NCI-H345 (cell line): ENCODE measurements around the gene BPIFB4.
"Not testable (repeated sequence)": the region's sequence is repeated elsewhere in the genome, so short reads cannot be mapped to it uniquely, and the experiment has no call there.

ENCODE experiments used
- DNase-seq: peaks from one replicate; lab custom pipeline; 2025; lab: John Stamatoyannopoulos, UW

The BPIFB4 gene

DNA sequence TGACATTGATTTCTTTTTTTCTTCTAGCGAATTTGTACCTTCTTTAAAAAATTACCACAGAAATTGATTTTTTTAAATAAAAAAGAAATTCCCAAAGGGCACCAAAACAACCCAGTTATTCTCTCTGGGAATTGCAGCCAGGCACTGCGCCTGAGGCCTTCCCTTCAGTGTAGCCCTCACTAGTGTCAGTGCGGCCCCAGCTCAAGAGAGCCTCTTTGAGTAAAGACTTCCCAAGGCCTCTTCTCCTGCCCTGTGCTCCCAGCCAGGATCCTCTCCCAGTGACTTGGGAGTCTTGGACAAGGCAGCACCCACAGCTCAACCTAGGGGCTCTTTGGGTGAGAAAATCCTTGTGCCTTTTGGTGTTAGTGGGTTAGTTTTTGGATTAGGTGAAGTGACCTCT lies 41.5 kb downstream of the BPIFB4 start:
- no peak for DNase-seq

DNA sequence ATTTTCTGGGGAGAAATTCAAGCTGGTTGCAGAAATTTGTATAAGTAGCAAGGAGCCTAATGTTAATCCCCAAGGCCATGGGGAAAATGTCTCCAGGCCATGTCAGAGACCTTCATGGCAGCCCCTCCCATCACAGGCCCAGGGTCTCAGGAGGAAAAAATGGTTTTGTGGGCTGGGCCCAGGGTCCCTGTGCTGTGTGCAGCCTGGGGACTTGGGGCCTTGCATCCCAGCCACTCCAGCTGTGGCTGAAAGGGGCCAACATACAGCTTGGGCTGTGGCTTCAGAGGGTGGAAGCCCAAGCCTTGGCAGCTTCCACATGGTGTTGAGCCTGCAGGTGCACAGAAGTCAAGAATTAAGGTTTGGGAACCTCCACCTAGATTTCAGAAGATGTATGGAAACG lies 42.9 kb downstream of the BPIFB4 start:
- DNase-seq, result not testable (repeated sequence)

DNA sequence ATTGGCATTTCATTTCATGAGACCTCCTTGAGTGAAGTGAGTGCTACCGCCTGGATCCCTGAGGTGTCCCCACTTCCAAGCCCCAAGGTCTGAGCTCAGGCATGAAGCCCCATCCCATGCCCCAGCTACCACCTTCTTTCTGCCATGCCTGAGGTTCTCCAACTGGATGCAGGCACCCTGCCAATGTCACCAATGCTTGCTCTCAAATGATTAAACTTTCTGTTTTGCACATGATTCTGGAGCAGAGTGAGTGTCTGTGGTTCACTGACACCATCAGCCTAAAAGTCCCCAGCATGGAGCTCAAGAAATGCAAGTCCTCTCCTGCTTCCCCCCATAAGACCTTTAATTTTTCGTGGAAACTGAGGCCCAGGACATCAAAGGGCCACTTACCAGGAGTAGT lies 44.8 kb downstream of the BPIFB4 start:
- DNase-seq, result no peak

DNA sequence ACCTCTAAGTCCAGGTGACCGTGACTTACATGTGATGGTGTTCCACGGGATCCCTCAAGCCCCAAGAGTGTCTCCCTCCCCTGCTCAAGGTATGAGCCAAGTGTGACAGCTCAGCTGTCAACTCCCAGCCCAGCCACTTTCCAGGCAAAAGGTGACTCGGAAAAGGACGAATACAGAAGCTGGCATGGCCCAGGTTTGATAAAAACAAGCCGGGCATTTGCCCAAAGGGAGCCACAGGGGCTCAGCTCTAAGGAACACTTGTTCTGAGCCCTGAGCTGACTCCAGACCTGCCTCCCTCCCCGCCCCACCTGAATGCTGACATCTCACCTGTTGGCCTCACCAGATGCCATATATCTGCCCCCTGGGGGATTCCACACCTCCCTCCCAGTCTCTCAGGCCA lies 45.6 kb downstream of the BPIFB4 start:
- DNase-seq, result no peak

DNA sequence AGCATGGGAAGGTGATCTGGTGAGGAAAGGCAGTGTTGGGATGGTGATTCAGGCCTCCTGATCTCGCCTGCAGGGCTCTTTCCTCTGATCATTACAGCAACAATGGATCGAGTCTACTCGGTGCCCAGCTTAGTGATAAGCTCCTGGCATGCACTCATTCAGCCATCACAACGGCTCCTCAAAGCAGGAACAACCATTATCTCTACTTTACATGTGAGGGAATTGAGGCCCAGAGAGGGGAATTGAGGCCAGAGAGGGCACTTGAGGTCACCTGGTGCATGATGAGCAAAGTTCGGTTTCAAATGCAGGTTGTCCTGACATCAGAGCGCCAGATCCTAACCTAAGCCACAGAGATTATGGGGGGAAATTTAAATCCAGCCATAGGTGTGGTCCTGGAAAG lies 46.5 kb downstream of the BPIFB4 start:
- no peak for DNase-seq

DNA sequence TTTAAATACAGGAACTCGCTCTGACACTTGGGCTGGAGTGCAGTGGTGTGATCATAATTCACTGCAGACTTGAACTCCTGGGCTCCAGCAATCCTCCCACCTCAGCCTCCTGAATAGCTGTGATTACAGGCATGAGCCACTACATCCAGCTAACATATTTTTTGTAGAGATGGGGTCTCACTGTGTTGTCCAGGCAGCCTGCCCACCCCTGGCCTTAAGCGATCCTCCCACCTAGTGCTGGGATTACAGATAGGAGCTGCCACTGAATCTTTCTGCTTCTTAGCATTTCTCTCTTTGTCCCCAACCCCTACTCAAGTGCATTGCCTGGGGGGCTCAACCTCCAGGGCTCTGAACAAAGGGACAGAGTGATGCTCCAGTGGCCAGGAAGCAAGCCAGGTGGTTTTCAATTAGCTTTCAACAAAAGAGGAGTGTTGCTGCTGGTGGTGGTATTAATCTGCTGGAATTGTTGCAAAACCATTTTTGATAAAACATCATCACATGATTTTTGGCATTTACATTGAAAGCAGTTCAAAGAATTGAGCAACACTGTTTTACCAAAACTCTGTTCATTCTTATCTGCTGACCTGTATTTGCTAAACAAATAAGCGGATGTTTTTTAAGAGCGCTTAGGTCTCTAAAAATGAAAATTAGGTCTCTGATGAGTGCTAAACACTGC lies 48.1 kb downstream of the BPIFB4 start:
- no peak for DNase-seq

DNA sequence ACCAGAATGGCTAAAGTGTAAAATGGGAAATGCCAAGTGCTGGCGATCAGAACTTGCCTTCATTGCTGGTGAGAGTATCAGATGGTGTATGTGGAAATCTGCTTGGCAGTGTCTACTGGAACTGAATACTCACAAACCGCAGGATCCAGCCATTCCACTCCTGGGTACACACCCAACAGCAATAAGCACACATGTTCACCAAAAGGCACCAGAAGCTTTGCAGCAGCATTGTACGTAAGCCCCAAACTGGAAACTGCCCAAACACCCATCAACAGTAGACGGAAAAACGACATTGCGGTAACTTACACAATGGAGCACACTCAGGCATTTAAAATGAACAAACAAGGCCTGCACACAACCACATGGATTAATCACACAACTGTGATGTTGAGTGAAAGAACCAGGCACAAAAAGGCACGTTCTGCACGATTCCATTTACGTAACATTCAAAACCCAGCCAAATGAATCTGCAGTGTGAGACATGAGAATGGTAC lies 51.2 kb downstream of the BPIFB4 start:
- no peak for DNase-seq

DNA sequence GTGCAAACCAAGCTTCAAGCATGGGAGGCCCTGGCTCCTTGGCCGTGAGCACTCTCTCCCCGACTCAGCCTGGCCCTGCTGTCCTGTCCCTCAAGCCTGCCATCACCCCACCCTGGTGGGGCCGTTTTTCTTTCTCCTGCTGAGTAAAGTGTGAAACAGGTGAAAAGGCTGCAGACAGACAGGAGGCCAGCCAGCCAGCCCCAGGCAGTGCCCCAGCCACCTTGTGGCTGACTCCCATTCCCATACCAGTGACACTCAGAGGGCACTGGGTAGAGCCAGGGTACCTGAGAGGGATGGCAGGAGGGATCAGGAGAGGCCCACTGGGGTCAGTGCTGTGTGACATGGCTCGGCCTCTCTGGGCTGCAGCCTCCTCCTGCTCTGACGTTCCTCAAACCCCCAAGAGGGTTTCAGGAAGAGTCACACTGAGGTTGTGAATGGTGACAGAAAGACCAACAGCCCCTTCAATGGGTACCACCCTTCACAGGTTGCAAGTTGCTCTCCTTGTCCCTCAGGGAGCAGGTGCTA lies 52.6 kb downstream of the BPIFB4 start:
- DNase-seq, result no peak

DNA sequence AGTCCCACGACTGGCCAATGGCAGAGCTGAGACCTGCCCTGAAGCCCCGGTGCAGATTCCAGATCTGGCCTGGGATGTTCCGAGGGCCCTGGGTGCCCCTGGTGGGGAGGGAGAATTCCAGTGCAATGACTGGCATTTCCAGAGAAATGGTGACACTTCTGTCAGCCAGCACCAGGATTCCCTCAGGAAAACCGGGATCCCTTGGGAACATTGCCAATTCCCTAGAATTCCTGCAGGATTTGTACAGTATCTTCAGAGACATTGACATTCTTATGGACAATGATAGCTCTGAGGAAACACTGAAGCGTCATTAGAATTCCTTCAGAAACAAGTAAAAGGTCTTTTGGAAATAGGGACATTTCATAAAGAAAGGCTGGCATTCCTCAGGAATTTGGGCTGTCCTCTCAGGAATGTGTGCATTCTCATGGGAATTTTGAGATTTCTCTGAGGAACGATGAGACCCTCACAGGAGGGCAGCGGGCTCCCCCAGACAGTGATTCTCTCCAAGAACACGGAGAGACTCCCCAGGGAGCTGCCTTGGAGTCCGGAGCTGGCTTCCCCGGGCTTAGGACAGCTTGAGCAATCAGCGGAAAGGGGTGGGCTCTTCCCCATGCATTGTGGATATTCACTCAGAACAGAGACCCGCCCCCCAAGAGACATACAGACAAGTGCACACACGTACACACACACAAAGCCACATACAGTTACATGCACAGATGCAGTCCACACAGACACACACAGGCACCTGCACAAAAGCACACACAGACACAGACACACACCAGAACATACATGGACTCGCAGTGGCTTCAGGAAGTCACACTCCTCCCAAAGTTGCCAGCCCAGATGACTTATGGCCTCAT lies 53.3 kb downstream of the BPIFB4 start:
- no peak for DNase-seq

DNA sequence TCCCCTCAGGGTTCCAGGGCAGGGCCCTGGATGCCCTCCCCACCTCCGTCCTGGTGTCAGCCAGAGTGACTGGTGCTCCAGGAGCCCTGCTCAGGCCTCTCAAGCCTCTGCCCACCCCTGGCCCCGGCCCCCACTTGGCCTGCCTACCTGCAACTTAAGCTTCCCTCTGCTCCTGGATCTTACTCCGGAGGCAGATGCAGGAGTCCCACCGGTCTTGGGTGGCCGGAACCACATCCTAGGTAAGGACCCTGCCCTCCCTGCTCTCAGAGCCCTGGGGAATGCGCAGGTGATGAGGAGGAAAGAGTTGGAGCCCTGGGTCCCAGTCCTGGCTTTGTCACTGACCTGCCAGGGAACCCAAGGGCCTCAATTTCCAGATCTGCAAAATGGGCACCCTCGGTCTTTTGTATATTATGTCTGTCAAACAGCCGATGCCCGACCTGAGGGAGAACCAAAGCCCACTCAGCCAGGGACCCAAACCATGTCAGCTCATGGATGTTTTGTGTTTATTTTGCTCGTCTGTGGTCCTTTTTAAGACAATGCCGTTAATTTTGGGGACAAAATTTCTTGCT lies 54.0 kb downstream of the BPIFB4 start:
- no peak for DNase-seq

DNA sequence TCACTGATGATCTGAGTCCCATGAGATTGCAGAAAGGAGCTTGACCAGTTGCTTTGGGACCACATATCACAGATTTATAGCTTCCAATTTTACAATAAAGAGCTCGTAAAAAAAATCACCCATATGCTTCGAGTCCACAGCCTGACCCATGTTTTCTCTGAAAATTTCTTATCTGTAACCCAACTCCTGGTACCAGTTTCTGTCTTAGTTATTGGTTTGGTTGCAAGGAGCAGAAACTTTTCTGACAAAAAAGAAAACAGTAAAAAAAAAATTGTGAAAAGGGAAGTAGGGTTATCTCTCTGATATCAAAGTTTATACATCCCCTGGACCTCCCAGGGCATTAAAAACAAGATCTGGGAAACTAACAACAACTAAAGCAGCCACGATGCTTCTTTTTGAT lies 57.8 kb downstream of the BPIFB4 start:
- DNase-seq, result no peak

DNA sequence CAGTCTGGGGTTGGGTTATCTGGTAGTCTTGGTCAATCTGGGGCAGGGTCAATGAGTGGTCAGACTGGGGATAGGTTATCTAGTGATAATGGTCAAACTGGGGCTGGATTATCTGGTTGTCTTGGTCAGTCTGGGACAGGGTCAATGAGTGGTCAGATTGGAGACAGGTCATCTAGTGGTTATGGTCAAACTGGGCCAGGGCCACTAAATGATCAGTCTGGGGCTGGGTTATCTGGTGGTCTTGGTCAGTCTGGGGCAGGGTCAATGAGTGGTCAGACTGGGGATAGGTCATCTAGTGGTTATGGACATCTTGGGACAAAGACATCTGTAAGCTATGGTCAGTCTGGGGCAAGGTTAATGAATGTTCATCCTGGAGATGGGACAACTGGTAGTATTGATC lies 60.0 kb downstream of the BPIFB4 start:
- DNase-seq, result no peak

DNA sequence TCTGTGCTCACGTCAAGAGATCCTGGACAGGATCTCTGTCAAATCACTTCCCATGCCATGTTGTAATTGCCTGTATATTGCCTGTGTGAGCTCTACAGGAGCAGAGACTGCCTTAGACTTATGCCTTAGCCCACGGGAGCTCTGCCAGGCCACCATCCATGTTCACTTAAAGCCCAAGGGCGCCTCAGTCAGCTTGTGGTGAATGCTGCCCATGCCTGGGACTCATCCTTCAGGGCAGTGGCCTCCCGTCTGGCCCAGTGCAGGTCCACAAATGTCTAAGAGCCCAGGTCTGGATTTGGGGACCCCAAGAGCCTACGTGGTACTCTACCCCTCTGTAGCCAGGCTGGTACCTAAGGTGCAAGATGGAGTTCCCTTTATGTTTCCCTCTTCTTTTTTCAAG lies 66.1 kb downstream of the BPIFB4 start:
- DNase-seq, result no peak

DNA sequence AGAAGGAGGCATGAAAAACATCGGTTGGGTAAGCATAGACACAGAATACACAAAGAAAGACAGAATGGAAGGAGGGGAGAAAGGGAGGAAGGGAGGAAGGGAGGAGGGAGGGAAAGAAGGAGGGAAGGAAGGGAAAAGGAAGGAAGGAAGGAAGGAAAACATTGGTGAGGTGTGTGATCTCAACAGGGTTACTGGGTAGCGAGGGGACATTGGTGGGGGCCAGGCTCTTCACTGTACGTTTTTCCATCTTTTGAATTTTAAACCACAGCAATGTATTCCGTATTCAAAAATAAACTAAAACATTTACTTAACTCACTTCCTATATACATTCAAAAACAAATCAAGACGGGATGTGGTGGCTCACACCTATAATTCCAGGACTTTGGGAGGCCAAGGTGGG lies 67.9 kb downstream of the BPIFB4 start:
- no peak for DNase-seq

DNA sequence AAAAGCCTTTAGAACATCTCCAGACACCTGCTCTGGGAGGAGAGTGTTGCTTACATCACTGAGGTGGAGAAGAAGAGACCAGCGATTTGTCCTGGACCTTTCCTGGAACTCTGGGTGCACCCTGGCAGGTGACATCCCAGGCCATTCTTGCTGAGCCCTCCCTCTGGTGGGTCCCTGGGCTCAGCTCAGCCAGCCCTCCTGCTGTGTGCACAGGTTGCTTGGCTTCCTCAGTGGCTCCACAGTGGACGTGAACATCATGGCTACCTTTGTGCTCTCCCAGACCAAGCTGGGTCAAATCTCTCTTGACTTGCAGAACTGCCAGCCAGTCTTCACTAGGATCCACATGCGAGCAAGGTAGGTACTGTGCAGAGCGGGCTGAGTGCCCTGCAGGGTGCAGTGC lies 68.6 kb downstream of the BPIFB4 start:
- no peak for DNase-seq

DNA sequence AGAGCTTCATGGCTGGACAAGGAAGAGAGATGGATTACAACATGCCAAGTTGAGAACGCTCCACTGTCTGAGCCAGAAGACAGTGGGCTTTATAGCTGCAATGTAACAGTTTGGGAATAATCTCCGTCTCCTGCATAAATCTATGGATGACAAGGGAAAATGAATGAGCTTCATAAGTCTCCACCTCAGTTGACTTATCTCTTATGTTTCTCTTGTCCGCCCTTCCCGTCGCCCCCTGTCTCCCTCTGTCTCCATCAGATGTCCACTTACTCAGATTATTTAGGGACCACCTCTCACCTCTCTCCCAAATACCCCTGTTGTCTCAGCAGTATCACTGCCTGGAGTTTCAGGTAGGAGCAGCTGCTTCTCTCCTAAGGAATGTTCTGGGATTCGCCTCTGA lies 74.8 kb downstream of the BPIFB4 start:
- no peak for DNase-seq

DNA sequence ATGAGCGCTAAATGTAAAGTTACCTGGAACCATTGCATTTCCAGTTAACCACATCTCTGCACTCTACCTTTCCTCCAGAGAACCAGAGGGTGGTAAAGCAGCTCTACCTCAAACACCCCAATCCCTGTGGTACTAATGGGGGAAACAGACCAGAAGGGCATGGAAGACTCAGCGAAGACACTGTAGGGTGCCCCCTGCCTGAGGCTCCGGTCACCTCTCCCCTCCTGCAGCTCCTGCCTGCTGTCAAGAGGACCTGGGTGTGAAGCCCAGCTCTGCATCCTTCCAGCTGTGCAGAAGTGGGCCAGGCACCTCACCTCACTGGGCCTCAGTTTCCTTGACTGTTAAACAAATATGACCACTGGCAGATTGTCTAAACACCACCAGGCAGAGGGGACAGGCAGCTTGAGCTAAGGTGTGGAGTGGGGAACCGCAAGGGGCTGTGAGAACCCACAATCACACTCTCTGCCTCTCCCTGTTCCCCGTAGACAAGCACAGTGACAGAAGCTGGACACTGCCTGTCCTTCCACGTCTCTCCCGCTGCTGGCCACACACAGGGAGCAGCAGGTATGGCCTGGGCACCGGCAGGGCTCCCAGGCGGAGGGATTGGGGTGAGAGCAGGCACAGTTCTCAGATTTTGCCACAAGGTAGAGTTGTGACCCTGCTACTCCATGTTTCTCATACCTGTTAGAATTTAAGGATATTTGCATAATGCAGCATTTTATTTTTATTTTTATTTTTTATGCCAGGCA lies 79.4 kb downstream of the BPIFB4 start:
- DNase-seq, result no peak

DNA sequence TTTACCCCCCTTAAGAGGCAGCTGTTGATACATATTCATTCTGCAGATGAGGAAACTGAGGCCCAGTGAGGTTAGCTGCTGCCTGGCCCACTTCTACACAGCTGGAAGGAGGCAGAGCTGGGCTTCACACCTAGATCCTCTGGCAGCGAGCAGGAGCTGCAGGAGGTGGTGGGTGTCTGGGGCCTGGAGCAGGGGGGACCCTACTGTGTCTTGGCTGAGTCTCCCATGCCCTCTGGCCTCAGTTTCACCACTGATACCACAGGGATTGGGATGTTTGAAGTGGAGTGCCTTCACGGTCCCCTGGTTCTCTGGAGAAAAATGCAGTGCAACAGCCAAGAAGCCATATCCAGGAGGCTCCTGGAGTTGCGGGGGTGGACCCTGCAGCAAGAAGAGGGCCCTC lies 80.3 kb downstream of the BPIFB4 start:
- no peak for DNase-seq

DNA sequence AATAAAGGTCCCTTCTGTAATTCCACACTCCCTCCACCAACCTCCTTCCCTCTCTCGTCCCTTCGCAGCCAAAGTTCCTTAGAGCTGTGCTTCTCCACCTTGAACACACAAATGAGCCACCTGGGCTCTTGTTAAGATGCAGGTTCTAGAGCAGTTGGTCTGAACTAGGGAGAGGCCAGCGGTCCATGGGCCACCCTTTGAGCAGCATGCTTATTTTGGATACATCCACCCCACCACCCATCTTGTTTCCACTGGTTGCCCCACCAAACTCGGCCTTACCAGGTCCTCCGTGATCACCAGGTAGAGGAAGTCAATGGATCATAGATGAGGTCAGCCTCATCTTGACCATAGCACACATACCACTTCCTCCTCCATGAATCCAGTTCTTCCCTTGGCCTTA lies 81.2 kb downstream of the BPIFB4 start:
- DNase-seq, result no peak
